ENCODE data around the gene HOXD9. TPM values are rescaled to one million over a fixed set of nuclear protein-coding genes. Genes with fewer than 3 reads are reported as not detected.

Gene HOXD9
- total and polyA plus RNA-seq, 2 of the 8 experiments (the other 6 are each of a cell fraction or from before 2014, with no cell fraction given), result not detected

- Histone ChIP-seq H3K79me2 (ENCODE audit: control insufficient read depth in 1 of 2, insufficient read depth in 2 of 2, low read length in 2 of 2) (no peaks in the 10 kb centered on the region), H2BK12ac (ENCODE audit: low read depth, low read length) (no peak overlapping the region), H2BK120ac (replicated peaks; ENCODE audit: low read depth, low read length) (no peak overlapping the region), H3K4ac (replicated peaks; ENCODE audit: insufficient read length, low read depth, low read length) (no peak overlapping the region), H3K4me1 (replicated peaks in 1 of 4; ENCODE audit: control insufficient read depth in 3 of 4, insufficient read depth in 4 of 4, low read length in 3 of 4) (peaks cover 0 to 10% (median 2%) of the 10 kb centered on the region in 4 experiments; a peak in 4 of 7 replicates), H2BK20ac (ENCODE audit: low read length) (no peak overlapping the region), H4K8ac (ENCODE audit: extremely low read depth, insufficient read depth, low read length) (peak overlapping the region; percentile 72), H3K4me3 (ENCODE audit: extremely low read depth in 1 of 4, insufficient read depth in 2 of 4, low read depth in 3 of 4, low read length in 4 of 4) (no peak overlapping the region), H2AK5ac (ENCODE audit: low read depth, low read length) (no peak overlapping the region), H3K23ac (ENCODE audit: insufficient read length) (no peak overlapping the region), H4K20me1 (replicated peaks in 1 of 2; ENCODE audit: control insufficient read depth in 1 of 2, insufficient read depth in 2 of 2, low read length in 2 of 2) (peaks cover 18 to 38% of the 10 kb centered on the region in 2 experiments), H2AFZ (ENCODE audit: low read length) (no peak overlapping the region), H3K9me3 (ENCODE audit: insufficient read depth in 2 of 2, low read depth in 1 of 2, low read length in 1 of 2) (no peaks in the 10 kb centered on the region; a peak in 1 of 4 replicates), H3K56ac (replicated peaks; ENCODE audit: insufficient read length, low read depth, low read length) (no peak overlapping the region), H2BK15ac (ENCODE audit: low read length) (no peak overlapping the region), H3K14ac (ENCODE audit: insufficient read length) (no peak overlapping the region), H2BK5ac (ENCODE audit: low read depth, low read length) (no peak overlapping the region), H3K18ac (ENCODE audit: extremely low read depth, low read length) (no peak overlapping the region), H3K79me1 (ENCODE audit: low read depth, low read length) (no peaks in the 10 kb centered on the region), H3K27me3 (replicated peaks in 1 of 4; ENCODE audit: control insufficient read depth in 3 of 4, extremely low read depth in 1 of 4, insufficient read depth in 3 of 4, low read length in 3 of 4) (peaks cover 97 to 100% (median 100%) of the 10 kb centered on the region in 4 experiments), H3K27ac (ENCODE audit: low read depth, low read length) (no peak overlapping the region), H3K23me2 (ENCODE audit: low read depth, low read length) (peaks cover 2% of the 10 kb centered on the region; the same call in 1 of the 2 replicates), H4K91ac (replicated peaks; ENCODE audit: insufficient read length, low read length) (no peak overlapping the region), H3K4me2 (ENCODE audit: insufficient read depth in 1 of 2, low read depth in 2 of 2, low read length in 2 of 2) (no peak overlapping the region), H3K9ac (replicated peaks in 1 of 4; ENCODE audit: extremely low read depth in 1 of 4, low read depth in 3 of 4, low read length in 3 of 4) (no peak overlapping the region), H3K36me3 (ENCODE audit: control insufficient read depth in 2 of 4, insufficient read depth in 4 of 4, low read length in 3 of 4) (peaks cover 0 to 11% (median 0%) of the 10 kb centered on the region in 4 experiments; a peak in 1 of 8 replicates), H4K5ac (ENCODE audit: insufficient read length, low read depth, low read length) (no peak overlapping the region)
- CTCF ChIA-PET (ENCODE audit: partially characterized antibody), result interaction anchor here (1.5 to 4.4 kb wide), 5 partner anchors 10 to 405 kb away, joined by 4 to 36 read pairs (median 11); no protein-coding TSS in a partner anchor
- no peak for TF ChIP-seq NANOG (IDR thresholded peaks at IDR 0.05; ENCODE audit: insufficient read depth, low read depth, low read length, poor library complexity, severe bottlenecking)
- TF ChIP-seq EZH2 (IDR thresholded peaks at IDR 0.05; ENCODE audit: low read depth, low read length, severe bottlenecking), result peak; percentile 94
- TF ChIP-seq KDM1A (IDR thresholded peaks at IDR 0.05; ENCODE audit: borderline replicate concordance, low read length), result no peak
- TF ChIP-seq BACH1 (IDR thresholded peaks at IDR 0.05; ENCODE audit: low read length), result no peak
- no peak for TF ChIP-seq SP1 (IDR thresholded peaks at IDR 0.05; ENCODE audit: low read depth, low read length)
- TF ChIP-seq RNF2 (IDR thresholded peaks at IDR 0.05; ENCODE audit: borderline replicate concordance, low read depth, low read length, missing control alignments, poor library complexity, severe bottlenecking), result peak; percentile 91
- TF ChIP-seq CREB1 (IDR thresholded peaks at IDR 0.05), result no peak
- TF ChIP-seq SIRT6 (IDR thresholded peaks at IDR 0.05; ENCODE audit: low read length), result no peak
- no peak for TF ChIP-seq POLR2AphosphoS5 (IDR thresholded peaks at IDR 0.05; ENCODE audit: low read depth, low read length)
- TF ChIP-seq MAX (IDR thresholded peaks at IDR 0.05), result no peak
- peak; percentile 97 for TF ChIP-seq SUZ12 (IDR thresholded peaks at IDR 0.05; ENCODE audit: low read length)
- no peak for TF ChIP-seq GABPA (IDR thresholded peaks at IDR 0.05; ENCODE audit: borderline replicate concordance, insufficient read depth, low read length)
- no peak for TF ChIP-seq POLR2A (IDR thresholded peaks at IDR 0.05; ENCODE audit: control extremely low read depth in 1 of 2, low read depth in 2 of 2, low read length in 2 of 2)
- whole genome bisulfite sequencing, 2 experiments (ENCODE audit: extremely low coverage in 1 of 2, insufficient coverage in 1 of 2, insufficient read length in 1 of 2, insufficient replicate concordance in 2 of 2, low coverage in 1 of 2, low lambda C conversion rate in 2 of 2, missing lambda C conversion rate in 1 of 2), result 17% methylated on average over 22 of the region's 22 CpGs; no CpG with 5 or more reads in 1 of the 2 experiments
- POLR2A ChIA-PET (ENCODE audit: partially characterized antibody), result no interaction called here
- FAIRE-seq (no peak), DNase-seq (ENCODE audit: low read depth in 1 of 2, low spot score in 2 of 2) (peak in 1 of 2 experiments; percentile 57)
Measured at GRCh38 chr2:176149481-176149938, 27.0 kb downstream of the HOXD9 start.
